ENCODE measurements around the gene PDXK.

The PDXK gene

GRCh38 chr21:43806017-43806710 lies 87.2 kb downstream of the PDXK start:
- DNase-seq (ENCODE audit: low read depth) = no peak

GRCh38 chr21:43808367-43808766 lies 89.4 kb downstream of the PDXK start:
- no peak for DNase-seq (ENCODE audit: low read depth)

DNA sequence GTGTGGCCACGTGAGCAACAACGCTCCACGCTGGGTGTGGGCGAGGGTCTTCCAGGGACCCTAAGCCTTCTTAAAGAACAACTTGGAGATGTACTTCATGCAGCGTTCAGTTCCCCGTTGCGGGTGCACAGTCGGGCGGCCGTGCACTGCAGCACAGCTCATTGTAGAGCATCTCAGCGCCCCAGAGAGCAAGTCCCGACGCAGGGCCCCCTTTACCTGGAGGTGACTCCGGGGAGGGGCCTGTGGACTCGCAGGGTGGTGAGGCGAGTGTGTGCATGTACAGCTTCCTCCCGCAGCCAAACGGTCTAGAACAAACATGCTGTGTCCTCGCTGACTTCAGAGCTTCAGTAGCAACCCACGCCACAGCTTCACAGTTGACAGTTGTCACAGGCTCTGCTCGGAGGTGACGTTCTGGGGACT lies 89.9 kb downstream of the PDXK start:
- no peak for DNase-seq (ENCODE audit: low read depth)

DNA sequence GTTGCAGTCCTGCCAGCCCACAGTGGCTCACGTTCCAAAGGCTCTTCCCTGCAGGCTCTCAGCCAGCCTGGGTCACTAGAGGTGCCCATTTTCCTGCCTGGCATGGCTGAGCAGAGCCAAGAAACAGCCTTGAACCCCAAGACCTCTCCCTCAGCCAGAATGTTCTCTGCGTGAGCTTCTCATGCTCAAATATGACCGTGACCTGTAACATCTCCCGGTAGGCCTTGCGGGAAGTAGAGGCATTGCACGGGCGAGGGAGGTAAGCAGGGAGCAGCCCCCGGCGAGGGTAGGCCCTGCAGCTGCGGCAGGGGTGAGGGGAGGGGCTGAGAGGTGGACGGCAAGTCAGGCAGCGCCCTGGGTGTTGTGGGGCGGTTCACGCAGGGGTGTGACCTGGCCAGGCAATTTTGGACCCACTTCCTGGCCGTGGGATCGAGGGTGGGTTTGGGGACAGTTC lies 90.4 kb downstream of the PDXK start:
- no peak for DNase-seq (ENCODE audit: low read depth)

- no peak for DNase-seq (ENCODE audit: low read depth)
Observed at GRCh38 chr21:43809853-43810504, 91.0 kb downstream of the PDXK start.

DNA sequence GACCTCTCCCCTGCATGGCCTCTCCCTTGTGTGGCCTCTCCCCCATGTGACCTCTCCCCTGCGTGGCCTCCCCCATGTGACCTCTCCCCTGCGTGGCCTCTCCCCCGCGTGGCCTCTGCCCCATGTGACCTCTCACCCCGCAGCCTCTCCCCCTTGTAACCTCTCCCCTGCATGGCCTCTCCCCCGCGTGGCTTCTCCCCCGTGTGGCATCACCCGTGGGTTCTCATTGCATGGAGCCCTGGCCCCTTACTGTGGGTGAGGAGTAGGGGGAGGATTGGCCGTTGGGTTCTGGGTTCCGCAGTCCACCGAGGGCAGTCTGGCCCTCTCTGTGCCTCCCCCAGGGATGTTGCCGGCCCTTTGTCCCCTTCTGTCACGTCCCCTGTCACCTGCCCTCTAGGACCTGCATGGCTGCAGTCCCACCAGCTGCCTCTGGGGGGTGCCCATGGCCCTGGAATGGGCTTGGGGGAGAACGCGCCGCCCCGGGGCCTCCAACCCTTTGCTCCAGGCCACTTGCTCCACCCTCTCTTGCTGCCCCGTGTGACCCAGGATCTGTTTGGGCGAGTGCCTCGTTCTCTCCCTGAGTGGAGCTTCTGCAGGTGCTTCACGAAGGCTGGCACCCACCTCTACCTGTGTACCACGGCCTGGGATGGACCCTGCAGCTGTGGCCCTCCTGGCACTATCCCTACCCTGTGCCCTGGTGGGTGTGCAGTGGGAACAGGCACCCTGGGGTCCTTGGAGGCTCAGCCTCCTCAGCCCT lies 91.8 kb downstream of the PDXK start:
- no peak for DNase-seq (ENCODE audit: low read depth)

DNA sequence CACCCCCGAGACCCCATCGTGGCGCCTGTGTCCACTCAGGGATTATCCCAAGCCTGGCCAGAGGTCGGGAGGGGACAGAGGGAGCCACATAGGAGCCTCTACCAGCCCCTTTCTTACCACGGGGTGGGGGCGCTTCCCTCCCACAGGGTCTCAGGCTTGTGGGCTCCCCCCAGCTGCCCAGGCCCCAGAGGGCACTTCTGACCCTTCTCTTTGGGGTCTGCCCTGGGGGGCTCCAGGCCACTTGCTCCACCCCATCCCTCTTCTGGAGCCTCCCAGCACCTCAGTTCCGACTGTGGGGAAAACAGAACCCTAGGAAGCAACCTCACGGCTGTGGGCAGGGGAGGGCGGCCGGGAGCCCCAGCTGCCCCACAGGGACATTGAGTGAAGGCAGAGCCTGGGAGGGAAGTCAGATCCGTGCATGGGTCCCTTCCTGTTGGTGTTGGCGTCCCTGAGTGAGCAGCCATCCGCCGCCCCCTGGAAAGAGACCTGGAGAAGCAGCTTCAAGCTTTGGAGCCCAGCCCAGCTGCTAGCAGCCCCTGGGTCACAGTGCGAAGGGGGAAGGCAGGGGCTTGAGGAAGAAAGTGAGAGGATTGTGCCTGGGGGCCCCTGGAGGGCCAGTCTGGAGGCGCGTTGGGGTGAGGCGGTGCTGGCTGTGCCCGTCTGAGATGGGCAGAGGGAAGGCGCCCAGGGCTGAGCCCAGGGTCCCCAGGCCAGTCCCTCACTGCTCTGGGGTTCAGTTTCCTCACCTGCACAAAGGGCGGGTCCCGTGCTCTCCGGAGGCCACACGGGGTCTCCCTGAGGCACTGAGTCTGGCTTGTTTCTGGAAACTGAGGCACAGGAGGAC lies 92.6 kb downstream of the PDXK start:
- no peak for DNase-seq (ENCODE audit: low read depth)
